ENCODE data around the gene RASGEF1C.

DNA sequence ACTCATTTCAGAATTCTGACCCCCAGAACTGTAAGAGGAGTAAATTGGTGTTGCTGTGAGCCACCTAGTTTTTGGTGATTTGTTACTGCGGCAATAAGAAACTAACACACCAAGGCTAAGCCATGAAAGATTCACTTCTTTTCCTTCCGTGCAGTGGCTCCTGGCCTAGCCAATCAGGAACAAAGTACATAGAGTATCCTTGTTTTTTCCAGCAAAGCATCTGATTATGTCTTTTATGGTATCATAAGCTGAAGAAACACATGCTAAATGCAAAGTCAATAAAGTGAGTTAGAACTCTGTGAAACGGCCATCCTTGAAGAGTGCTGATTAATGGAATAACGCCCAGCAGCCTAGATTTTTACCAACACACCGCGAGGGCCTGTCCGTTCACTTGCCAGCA is 148.8 kb downstream of the RASGEF1C start:
- TF ChIP-seq, protein P1, sequence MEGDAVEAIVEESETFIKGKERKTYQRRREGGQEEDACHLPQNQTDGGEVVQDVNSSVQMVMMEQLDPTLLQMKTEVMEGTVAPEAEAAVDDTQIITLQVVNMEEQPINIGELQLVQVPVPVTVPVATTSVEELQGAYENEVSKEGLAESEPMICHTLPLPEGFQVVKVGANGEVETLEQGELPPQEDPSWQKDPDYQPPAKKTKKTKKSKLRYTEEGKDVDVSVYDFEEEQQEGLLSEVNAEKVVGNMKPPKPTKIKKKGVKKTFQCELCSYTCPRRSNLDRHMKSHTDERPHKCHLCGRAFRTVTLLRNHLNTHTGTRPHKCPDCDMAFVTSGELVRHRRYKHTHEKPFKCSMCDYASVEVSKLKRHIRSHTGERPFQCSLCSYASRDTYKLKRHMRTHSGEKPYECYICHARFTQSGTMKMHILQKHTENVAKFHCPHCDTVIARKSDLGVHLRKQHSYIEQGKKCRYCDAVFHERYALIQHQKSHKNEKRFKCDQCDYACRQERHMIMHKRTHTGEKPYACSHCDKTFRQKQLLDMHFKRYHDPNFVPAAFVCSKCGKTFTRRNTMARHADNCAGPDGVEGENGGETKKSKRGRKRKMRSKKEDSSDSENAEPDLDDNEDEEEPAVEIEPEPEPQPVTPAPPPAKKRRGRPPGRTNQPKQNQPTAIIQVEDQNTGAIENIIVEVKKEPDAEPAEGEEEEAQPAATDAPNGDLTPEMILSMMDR (conservative IDR thresholded peaks at IDR 0.05; ENCODE audit: low read depth in 2 of 2), result no peak
- TF ChIP-seq EZH2 (IDR thresholded peaks at IDR 0.05; ENCODE audit: low read depth, unreplicated experiment) (no peak), CREB1 (CRISPR knock-in tag; IDR thresholded peaks at IDR 0.05; ENCODE audit: low read depth) (no peak), ETS1 (IDR thresholded peaks at IDR 0.05) (no peak), EZH2phosphoT487 (IDR thresholded peaks at IDR 0.05; ENCODE audit: unreplicated experiment) (no peak), POLR2AphosphoS5 (IDR thresholded peaks at IDR 0.05; ENCODE audit: low read depth) (no peak), REST (IDR thresholded peaks at IDR 0.05; ENCODE audit: unreplicated experiment) (no peak), STAT1 (IDR thresholded peaks at IDR 0.05; ENCODE audit: unreplicated experiment) (no peak), JUNB (IDR thresholded peaks at IDR 0.05; ENCODE audit: unreplicated experiment) (no peak)

Data from GM23338 (cell line).